ENCODE results near the gene TBC1D1.

TBC1D1 gene

DNA sequence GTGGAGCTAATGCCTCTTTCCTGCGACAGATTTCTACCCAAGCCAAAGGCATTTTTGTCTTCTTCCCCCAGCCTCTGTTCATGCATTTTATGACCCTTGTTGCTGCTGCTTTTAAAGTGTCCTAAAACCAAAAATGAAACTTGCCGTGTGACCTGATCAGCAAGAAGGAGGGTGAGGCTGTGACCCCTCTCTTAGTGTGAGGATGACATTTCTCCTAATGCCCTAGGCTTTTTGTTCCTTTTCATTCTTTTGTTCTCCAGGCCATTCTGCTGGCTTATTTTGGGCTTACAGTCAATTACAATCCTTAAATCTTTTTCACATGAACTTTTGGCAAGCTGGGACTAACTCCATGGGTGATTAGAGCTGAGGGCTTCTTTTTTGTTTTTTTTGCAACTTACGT is 103.7 kb downstream of the TBC1D1 start:
- DNase-seq, result no peak

DNA sequence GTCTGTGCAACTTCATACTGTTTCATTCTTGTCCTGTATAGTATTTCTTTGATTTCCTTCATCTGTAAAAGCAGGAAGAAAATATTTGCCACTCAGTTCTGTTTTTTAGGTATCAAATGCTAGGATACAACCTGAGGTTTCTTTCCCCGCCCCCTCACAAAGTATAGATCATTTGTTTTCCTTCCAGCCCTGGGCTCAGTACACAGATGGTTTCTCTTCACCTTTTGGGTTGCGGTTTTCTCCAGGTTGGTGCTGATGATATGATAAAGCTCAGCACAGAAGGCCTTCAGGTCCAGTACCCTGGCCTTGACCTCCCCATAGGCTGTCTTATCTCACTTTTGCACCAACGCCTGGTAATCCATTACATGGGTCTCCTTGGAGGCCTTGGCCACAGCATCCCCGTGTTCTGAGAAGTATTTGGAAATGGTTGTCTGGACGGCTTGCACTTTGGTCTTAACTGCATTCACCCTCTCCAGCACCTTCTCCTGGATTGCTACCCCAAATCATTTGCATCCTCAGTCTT is 104.5 kb downstream of the TBC1D1 start:
- DNase-seq, result no peak

GRCh38 chr4:37995981-37996775 is 105.3 kb downstream of the TBC1D1 start:
- no peak for DNase-seq

DNA sequence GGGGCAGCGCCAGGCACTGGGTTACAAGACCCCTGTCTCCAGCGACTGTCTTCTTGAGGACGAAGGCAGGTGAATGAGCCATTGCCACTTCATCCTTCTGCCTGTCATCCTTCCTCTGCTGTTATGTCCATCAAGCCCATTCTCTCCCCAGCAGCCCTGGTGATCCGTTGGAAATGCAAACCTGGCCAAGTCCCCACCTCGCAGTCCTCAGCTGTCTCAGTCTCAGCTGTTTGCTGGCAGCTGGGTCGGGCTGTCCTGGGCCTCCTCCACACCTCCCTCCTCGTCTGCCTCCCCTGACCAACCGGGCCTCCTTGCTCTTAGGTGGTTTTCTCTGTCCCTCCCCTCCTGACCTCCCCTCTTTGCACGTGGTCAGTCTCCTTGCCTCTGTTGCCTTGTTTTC is 107.3 kb downstream of the TBC1D1 start:
- DNase-seq, result no peak

- DNase-seq, result no peak
Observed at GRCh38 chr4:37999000-37999716, 108.3 kb downstream of the TBC1D1 start.

- DNase-seq, result no peak
Observed at GRCh38 chr4:37999965-38000364, 109.1 kb downstream of the TBC1D1 start.

GRCh38 chr4:38001927-38002326 is 111.0 kb downstream of the TBC1D1 start:
- no peak for DNase-seq

GRCh38 chr4:38002451-38003071 is 111.7 kb downstream of the TBC1D1 start:
- DNase-seq, result no peak

DNA sequence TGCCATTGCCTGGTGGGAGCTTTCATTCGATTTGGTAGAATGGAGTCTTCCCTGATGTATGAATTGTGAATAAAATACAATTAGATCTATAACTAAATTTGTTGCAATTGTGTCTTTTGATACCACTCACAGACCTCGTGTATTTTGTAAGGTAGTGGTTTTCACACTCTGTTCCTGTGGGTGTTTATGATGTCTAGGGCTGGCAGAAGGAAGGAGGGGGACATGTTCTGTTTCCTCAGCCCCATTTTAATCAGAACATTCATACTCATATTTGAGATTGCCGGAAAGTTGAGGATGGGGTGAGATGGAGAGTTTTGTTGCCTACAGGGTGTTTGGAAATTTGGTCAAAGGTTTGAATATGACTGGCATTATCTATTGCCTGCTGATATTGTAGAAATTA is 112.2 kb downstream of the TBC1D1 start:
- no peak for DNase-seq

GRCh38 chr4:38003628-38004027 is 112.7 kb downstream of the TBC1D1 start:
- DNase-seq, result no peak

GRCh38 chr4:38004062-38004461 is 113.2 kb downstream of the TBC1D1 start:
- no peak for DNase-seq

- no peak for DNase-seq
Observed at GRCh38 chr4:38004887-38005286, 114.0 kb downstream of the TBC1D1 start.

- DNase-seq, result no peak
Observed at GRCh38 chr4:38005637-38006036, 114.8 kb downstream of the TBC1D1 start.

- no peak for DNase-seq
Observed at GRCh38 chr4:38007645-38008044, 116.8 kb downstream of the TBC1D1 start.

DNA sequence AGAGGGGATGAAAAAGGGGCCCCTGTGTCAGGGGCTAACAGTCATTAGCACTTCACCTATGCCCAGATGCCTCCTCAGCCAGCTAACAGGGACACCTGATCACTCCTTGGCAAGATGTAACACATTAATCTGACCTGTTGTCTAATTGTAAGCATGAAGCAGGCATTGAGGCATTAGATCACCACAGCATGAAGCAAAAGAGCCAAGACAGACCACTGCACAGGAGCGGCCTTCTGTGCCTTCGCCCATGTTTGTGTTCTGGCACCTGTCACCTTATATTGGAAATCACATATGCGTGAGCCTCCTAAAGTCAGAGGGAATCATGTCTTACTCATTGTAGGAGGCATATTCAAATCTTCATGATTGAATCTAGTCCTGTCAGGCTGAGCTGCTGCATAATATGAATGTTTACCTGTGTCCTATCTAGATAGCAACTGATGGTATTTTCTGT is 117.7 kb downstream of the TBC1D1 start:
- no peak for DNase-seq

GRCh38 chr4:38009421-38009820 is 118.5 kb downstream of the TBC1D1 start:
- no peak for DNase-seq

- DNase-seq, result no peak
Observed at GRCh38 chr4:38009949-38010348, 119.1 kb downstream of the TBC1D1 start.

- no peak for DNase-seq
Observed at GRCh38 chr4:38011511-38012162, 120.8 kb downstream of the TBC1D1 start.

- no peak for DNase-seq
Observed at GRCh38 chr4:38013461-38014366, 122.8 kb downstream of the TBC1D1 start.

GRCh38 chr4:38014421-38014852 is 123.6 kb downstream of the TBC1D1 start:
- DNase-seq, result no peak

GRCh38 chr4:38015886-38016515 is 125.1 kb downstream of the TBC1D1 start:
- no peak for DNase-seq
